DMS53 (cell line): Measurements from ENCODE around the gene RASSF5.
"Not testable (repeated sequence)": the region's sequence is repeated elsewhere in the genome, so short reads cannot be mapped to it uniquely, and the experiment has no call there.

Experiments used
- DNase-seq: peaks from one replicate; lab custom pipeline; 2025; lab: John Stamatoyannopoulos, UW

Gene RASSF5

DNA sequence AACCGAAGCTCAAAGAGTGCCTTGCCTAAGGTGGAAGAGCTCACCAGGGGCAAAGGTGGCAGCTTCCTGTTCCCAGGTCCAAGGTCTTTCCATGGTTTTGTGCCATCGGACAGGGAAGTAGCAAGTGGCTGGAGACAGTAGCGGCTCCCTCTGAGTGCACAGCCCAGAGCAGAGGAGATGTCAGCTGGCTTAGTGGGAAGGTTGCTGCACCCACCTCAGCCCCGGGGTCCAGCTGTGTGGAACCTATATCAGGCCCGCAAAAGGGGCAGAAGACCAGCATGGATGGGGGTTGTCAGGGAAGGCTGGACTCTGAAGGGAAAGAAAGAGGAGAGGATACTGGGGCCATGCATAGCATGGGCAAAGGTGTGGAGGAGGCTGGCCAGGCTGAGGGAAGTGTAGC lies 30.2 kb upstream of the RASSF5 start:
- DNase-seq: no peak

DNA sequence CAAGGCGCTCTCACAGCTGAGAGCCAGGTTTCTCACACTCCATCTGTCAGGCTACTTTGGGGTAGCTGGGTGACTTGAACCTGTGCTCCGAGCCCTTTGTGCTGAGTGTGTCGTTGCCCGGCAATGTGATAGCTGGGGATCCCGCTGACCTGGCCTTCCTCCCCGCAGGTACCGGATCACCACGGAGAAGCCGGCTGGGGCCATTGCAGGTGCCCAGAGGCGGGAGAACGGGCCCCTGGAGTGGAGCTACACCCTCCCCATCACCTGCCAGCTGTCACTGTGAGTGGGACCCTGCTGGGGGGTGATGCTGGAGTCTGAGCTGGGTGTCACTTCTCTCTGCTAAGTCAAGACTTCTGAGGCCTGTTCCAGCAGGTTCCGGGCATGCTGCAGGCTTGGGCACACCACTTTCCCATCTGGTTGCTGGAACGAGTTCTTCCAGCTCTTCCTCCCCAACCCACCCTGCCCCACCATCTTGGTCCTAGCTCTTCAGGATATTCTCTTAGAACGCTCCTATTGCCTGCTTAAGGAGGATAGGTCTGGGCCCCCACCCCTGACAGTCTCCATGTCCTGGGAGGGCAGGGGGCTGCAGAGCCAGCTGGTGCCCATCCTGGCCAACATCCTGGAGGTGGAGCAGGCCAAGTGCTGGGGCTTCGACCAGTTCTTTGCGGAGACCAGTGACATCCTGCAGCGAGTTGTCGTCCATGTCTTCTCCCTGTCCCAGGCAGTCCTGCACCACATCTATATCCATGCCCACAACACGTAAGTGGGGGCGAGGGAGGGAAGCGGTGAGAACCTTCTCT lies 29.6 kb upstream of the RASSF5 start:
- no peak for DNase-seq

- DNase-seq: no peak
These were observed 28.6 kb upstream of the RASSF5 start for GRCh38 chr1:206478746-206479145.

DNA sequence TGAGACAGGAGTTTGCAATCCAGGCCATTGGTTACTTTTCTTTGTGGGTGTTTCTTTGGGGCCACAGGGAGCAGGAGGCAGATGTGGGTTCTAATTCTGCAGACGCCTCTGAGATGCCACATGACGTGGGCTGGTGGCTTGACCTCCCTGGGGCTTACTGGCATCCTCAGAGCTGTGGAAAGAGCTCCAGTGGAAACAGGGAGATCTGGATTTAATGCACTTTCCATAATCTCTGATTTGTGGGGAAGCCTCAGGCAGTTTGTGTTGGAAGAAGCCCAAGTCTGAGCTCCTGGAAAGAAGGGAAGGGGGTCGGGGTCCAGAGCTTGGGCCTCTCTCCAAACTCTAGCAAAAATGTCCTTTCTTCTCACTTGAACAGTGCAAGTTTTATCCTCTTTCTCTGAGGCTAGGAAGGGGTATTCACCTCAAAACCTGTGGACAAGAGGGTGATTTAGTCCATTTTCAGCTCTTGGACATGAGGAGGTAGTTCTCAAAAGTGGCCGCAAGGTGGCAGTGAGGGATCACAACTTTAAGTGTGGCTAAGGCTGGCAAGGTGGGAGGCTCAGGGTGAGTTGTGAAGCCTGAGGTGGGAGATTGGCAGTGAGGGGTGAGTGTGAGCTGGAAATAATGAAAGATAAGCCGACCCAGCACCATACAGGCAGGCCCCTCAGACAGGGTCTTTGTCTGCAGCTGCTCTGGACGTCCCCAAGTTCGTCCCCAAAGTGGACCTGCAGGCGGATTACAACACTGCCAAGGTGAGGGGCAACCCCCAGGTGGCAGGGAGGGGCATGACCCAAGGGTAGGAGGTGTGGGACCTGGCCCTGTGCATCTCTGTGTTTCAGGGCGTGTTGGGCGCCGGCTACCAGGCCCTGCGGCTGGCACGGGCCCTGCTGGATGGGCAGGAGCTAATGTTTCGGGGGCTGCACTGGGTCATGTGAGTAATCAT lies 27.9 kb upstream of the RASSF5 start:
- DNase-seq: peak; percentile 90

DNA sequence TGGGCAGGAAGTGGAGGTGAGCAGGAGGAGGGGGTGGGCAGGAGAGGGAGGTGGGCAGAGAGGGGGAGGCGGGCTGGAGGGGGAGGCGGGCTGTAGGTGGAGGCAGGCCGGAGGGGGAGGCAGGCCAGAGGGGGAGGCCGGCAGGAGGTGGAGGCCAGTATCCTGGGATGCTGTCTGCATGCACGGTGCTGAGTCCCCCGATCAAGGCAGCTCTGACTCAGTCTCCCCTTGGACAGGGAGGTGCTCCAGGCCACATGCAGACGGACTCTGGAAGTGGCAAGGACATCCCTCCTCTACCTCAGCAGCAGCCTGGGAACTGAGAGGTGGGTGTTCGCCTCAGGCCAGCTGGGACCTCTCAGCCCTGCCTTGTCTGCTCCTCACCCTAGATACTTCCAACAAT lies 27.1 kb upstream of the RASSF5 start:
- no peak for DNase-seq

DNA sequence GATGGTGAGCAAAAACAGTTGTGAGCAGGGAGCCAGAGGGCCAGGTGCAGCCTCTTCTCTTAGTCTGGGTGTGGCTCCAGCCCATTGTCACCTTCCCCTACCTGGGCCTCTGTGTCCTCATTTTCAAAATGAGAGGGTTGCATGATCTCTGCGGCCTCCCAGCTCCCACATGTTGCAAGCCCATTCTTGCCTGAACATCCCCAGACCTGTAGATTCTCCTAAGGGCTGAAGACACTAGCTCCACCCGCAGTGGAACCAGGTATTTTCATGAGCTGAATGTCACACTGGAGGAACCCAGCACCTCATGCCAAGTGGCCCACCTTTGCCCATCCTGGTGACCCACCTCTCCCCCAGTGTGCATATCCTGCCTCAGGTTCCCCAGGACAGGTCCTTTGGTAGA lies 24.7 kb upstream of the RASSF5 start:
- no peak for DNase-seq

DNA sequence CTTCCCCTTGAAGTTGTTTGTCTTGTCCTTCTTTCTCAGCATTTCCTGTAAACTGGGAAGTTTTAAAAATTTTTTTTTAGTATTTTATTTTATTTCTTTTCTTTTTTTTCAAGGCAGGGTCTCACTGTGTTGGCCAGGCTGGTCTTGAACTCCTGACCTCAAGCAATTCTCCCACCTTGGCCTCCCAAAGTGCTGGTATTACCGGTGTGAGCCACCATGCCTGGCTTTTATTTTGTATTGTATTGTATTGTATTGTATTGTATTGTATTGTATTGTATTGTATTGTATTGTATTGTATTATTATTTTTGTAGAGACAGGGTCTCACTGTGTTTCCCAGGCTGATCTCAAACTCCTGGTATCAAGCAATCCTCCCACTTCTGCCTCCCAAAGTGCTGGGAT lies 23.5 kb upstream of the RASSF5 start:
- not testable (repeated sequence) for DNase-seq

DNA sequence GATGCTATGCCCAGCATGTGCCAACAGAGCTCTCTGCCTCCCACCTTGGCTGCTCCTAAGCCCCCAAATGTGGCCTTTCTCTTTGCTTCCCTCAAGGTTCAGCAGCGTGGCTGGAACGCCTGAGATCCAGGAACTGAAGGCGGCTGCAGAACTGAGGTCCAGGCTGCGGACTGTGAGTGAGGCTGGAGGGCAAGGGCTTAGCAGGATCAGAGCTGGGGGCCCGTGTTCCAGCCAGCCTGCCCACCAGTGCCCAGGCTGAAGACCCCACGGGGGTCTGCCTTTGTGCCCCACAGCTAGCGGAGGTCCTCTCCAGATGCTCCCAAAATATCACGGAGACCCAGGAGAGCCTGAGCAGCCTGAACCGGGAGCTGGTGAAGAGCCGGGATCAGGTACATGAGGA lies 22.4 kb upstream of the RASSF5 start:
- DNase-seq: no peak

DNA sequence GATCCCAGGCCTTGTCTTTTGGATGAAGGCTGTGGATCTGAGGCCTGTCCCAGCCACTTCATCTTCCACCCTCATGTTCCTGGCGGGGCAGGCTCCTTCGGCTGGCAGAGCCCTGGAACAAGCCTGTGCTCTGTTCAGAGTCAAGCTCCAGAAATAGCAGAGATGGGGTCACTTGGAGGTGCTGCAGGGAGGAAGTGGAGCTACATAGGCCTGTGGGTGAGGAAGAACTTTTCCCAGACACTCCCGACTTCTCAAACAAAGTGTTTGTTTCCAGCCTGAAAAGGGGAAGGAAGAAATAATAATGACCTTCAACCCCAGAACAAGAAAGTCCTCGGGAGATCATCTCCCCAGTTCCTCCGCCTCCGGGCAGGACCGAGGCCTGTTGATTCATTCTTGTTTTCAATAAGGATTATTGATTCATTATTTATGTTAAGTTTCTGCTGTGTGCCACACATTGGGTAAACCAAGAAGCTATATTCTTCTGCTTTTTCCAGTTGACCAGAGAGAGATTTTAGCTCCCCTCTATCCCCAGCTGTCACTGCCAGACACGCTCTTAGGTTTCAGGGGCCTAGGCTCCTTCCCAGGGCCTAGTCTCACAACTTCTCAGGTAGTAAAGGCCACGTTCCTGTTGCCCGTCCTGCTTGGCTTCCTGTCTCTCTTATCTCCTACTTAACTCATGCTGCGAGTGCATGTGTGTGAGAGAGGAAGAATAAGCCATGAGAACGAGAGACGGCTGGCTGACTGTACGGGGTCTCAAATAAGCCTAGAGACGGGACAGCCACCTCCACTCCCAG lies 20.1 kb upstream of the RASSF5 start:
- DNase-seq: no peak

- DNase-seq: no peak
These were observed 19.4 kb upstream of the RASSF5 start for GRCh38 chr1:206487970-206488369.

DNA sequence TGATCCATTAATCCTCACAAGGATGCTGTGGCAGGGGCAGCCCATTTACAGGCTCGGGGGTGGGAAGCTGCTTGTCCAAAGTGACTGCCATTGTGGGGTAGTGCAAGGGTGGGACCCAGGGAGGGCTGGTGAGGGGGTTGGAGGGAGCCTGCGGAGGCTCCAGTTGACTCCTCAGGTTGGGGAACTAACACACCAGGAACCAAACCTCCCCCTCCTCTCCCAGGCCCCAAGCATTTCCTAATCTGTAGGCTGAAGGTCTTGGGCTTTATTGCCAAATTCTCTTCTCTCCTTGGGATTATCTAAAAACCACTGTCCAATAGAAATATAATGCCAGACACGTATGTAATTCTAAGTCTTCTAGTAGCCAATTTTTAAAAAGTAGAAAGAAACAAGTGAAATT lies 18.9 kb upstream of the RASSF5 start:
- no peak for DNase-seq

GRCh38 chr1:206489980-206490770 lies 17.2 kb upstream of the RASSF5 start:
- peak; percentile 92 for DNase-seq

- peak; percentile 31 for DNase-seq
These were observed 16.4 kb upstream of the RASSF5 start for GRCh38 chr1:206490771-206491405.

DNA sequence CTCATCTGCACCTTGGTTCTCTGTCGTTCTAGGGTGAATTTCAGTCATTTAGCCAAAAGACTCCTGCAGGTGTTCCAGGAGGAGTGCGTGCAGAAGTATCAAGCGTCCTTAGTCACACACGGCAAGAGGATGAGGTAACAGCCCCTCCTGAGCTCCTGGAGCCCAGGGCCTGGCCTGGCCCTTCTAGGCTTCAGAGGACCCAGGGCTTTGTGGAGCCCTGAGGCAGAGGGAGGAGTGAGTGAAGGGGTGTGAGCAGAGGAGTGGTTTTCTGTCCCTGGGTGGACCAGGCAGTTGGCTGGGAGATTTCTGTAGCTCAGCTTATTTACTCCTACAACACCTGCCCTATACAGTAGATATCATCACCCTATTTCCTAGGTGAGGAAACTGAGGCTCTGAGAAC lies 15.7 kb upstream of the RASSF5 start:
- DNase-seq: peak; percentile 38

- no peak for DNase-seq
These were observed 14.7 kb upstream of the RASSF5 start for GRCh38 chr1:206492589-206492988.

GRCh38 chr1:206493279-206493678 lies 14.1 kb upstream of the RASSF5 start:
- no peak for DNase-seq

DNA sequence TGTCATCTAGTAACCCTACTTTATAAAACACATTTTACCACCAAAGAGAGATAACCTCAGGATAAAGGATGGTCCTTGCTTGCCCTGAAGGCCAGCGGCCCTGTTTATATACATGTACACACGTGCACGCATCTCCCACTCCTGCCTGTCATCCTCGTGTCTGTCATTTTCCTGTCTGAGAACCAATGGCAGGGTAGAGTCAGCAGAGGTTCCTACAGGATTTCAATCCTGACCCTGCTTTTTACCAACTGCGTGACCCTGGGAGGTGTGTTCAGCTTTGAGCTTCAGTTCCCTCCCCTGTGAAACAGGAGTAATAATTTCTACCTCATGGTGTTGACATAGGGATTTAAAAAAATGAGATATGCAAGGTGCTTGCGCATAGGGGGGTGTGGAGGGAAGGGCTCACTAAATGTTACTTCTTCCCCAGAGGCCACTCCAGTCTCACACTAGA lies 12.3 kb upstream of the RASSF5 start:
- DNase-seq: peak; percentile 31

- no peak for DNase-seq
These were observed 11.8 kb upstream of the RASSF5 start for GRCh38 chr1:206495493-206496046.

GRCh38 chr1:206496131-206496793 lies 11.1 kb upstream of the RASSF5 start:
- DNase-seq: peak; percentile 45

GRCh38 chr1:206497363-206497762 lies 10.0 kb upstream of the RASSF5 start:
- DNase-seq: no peak
